ENCODE results near the gene XYLB.
"Not testable (repeated sequence)": the region's sequence is repeated elsewhere in the genome, so short reads cannot be mapped to it uniquely, and the experiment has no call there.

XYLB gene

DNA sequence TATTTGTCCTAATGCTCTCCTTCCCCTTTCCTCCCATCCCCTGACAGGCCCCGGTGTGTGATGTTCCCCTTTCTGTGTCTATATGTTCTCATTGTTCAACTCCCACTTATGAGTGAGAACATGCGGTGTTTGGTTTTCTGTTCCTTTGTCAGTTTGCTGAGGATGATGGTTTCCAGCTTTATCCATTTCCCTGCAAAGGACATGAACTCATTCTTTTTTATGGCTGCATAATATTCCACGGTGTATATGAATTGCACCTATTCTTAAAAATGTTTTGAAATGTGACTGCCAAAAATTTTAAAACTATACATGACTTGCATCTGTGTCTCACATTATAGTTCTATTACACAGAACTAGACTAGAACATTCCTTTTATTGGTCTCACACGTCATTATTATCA lies 25.9 kb upstream of the XYLB start:
- not testable (repeated sequence) for DNase-seq (ENCODE audit: extremely low read depth in 1 of 2, low read depth in 1 of 2)

DNA sequence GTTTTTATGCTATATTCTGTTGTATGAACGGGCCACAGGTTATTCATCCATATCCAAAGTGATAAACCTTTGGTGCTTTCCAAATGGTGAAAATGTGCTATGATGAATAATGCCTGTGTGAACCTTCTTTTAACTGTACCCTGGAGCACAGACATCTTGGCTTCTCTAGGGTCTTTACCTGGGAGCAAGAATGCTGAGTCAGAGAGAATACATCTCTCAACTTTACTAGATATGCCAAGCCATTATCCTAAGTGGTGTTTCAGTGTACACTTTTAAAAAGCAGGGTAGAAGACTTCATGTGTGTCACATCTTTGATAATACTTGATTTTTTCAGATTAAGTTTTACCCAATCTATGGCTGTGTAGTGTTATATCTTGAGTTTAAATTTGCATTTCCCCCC lies 23.5 kb upstream of the XYLB start:
- no peak for DNase-seq (ENCODE audit: extremely low read depth in 1 of 2, low read depth in 1 of 2)

DNA sequence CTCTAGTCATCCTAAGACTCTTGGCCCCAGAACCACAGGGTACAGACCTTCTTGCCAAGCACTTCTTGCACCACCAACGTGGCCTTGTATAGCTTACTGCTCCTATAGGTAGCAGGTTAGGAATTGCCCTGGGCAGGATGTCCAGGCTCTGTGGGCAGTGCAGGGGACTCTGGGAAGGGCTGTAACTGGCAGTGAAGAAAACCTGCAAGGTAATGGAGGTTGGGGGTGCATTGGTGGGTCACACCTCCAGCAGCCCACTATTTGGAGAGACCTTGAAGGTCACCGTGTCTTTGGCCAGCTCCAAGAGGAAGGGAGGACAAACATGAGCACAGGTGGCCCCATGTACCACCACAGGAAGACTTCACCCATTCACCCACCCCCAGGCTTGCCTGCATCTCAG lies 21.3 kb upstream of the XYLB start:
- DNase-seq (ENCODE audit: extremely low read depth in 1 of 2, low read depth in 1 of 2), result no peak

DNA sequence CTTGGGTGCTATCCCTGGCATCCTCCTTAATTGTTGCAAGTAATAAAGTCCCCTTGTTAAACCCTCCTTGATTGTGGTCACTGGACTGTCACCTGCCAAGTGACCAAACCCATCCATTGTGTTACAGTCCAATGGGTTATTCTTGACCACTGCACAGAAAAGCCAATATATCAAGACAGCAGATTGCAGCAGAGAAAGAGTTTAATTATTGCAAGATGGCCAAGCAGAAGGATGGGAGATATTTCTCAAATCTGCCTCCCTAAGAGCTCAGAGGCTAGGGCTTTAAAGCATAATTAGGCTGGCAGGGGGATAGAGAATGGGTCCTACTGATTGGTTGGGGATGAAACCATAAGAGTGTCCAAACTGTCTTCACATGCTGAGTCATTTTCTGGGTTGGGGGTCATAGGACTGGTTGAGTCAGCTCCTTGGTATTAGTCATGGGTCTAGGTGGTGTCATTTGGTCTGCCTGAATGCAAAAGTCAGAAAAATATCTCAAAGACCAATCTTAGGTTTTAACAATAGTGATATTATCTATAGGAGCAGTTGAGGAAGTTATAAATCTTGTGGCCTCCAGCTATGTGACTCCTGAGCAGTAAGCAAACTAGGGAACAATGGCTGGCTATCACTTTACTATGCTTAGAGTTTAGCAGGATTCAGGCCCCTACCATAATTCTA lies 19.1 kb upstream of the XYLB start:
- DNase-seq (ENCODE audit: extremely low read depth in 1 of 2, low read depth in 1 of 2), result no peak

DNA sequence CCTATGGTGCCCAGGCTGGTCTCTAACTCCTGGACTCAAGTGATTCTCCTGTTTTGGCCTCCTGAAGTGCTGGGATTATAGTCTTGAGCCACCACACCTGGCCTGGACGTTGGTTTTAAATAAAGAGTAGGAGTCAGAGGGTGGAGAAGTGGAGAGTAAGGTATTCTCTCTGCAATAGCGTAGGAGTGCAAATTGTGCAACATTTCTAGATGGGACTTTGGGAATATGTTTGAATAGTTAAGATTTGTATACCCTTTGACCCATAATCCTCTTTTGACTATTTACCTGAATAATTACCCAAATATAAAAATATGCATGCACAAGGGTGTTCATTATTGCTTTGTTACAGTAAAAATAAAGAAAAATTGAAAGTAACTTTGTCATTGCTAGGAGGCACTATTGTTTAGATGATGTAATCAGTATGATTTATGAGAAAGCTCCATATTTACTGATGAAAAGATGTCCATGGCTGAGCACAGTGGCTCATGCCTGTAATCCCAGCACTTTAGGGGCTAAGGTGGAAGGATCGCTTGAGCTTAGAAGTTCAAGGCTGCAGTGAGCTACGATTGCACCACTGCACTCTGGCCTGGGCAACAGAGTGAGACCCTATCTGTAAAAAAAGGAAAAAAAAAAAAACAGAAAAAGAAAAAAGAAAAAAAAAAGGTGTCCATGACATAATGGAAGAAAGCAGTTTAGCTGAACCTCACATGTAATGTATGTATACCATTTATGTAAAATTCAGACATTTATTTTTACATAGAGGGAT lies 15.1 kb upstream of the XYLB start:
- DNase-seq (ENCODE audit: extremely low read depth in 1 of 2, low read depth in 1 of 2), result no peak

DNA sequence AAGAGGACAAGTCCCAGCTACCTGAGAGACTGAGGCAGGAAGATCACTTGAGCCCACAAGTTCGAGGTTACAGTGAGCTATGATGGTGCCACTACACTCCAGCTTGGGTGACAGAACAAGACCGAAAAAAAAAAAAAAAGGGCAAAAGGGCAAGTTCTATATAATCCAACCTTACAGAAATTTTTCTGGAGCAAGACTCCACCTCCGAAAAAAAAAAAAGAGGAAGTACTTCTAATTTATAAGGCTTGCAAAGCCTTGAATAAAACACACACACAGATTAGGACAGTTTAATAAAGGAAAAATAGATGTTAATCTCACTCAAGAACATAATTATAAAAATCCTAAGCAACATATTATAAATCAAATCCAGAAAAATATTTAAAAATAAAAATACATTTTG lies 14.4 kb upstream of the XYLB start:
- no peak for DNase-seq (ENCODE audit: extremely low read depth in 1 of 2, low read depth in 1 of 2)

- DNase-seq (ENCODE audit: extremely low read depth in 1 of 2, low read depth in 1 of 2), result no peak
Measured at GRCh38 chr3:38334142-38335055, 12.2 kb upstream of the XYLB start.

DNA sequence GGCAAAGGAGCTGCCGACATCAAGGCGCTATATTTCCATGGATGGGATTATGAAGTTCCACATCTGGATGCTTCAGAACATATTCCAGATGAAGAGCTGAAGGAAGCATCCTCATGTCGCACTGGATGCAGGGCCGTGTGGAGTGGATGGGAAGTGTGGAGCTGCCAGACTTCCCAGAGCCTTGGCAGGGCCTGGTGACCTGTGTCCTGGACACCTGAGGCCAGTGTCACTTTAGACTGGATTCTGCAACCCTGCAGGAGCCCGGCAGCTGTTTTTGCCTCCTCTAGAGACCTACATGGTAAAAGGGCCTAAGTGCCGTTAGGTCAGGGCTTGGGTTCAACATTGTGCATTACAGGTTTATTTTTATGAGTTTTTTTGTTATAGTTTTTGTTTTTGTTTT lies 11.3 kb upstream of the XYLB start:
- no peak for DNase-seq (ENCODE audit: extremely low read depth in 1 of 2, low read depth in 1 of 2)

DNA sequence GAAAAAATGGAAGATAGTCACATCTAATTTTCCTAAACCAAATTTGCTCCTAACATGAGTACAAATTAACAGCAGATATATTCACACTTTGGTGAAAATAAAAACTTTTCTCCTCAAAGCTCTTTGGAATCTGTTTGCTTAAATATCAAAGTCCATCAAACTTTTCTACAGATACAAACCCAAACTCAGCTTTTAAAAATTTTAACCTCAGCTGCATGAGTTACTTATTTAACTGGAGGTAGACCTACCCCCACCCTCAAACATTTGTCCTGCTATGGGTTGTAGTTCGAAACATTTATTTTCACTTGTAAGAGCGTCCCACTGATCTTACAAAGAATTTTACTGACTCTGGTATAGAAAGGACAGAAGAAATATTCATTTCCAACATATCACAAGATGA lies 8.9 kb upstream of the XYLB start:
- DNase-seq (ENCODE audit: extremely low read depth in 1 of 2, low read depth in 1 of 2), result no peak

GRCh38 chr3:38343797-38344594 lies 2.6 kb upstream of the XYLB start:
- DNase-seq (ENCODE audit: extremely low read depth in 1 of 2, low read depth in 1 of 2), result no peak

- DNase-seq (ENCODE audit: extremely low read depth in 1 of 2, low read depth in 1 of 2), result no peak
Measured at GRCh38 chr3:38345879-38346586, 552 bp upstream of the XYLB start.

GRCh38 chr3:38347421-38348200 lies 1.0 kb downstream of the XYLB start:
- no peak for DNase-seq (ENCODE audit: extremely low read depth in 1 of 2, low read depth in 1 of 2)

- no peak for DNase-seq (ENCODE audit: extremely low read depth in 1 of 2, low read depth in 1 of 2)
Measured at GRCh38 chr3:38348903-38349302, 2.3 kb downstream of the XYLB start.

- DNase-seq (ENCODE audit: extremely low read depth in 1 of 2, low read depth in 1 of 2), result no peak
Measured at GRCh38 chr3:38349684-38350359, 3.2 kb downstream of the XYLB start.

GRCh38 chr3:38353151-38353550 lies 6.6 kb downstream of the XYLB start:
- DNase-seq (ENCODE audit: extremely low read depth in 1 of 2, low read depth in 1 of 2), result no peak

DNA sequence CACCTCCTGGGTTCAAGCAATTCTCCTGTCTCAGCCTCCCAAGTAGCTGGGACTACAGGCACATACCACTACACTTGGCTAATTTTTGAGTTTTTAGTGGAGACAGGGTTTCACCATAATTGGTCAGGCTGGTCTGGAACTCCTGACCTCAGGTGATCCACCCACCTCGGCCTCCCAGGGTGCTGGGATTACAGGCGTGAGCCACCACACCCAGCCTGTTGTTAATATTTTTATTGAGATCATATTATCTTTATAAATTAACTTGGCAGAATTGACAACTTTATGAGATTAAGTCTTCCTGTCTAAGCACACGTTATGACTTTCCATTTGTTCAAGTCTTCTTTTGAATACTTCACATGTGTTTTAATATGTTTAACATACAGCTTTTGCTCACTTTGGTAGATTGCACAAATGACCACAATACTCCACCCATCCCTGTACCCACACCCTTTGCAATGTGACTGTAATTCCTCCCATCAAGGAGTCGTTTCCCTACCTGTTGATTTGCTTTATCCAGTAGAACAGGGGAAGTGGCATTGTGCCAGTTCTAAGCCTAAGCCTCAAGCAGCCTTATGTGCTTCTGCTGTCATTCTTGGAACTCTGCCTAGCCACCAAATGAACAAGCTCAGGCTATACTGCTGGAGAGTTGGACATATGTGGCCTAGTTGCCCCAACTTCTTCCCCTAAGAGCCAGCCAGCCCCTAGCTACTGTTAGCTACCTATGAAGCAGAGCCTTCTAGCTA lies 8.2 kb downstream of the XYLB start:
- no peak for DNase-seq (ENCODE audit: extremely low read depth in 1 of 2, low read depth in 1 of 2)

GRCh38 chr3:38359038-38359437 lies 12.5 kb downstream of the XYLB start:
- no peak for DNase-seq (ENCODE audit: extremely low read depth in 1 of 2, low read depth in 1 of 2)

- no peak for DNase-seq (ENCODE audit: extremely low read depth in 1 of 2, low read depth in 1 of 2)
Measured at GRCh38 chr3:38360345-38360744, 13.8 kb downstream of the XYLB start.

Measured in stimulated activated CD8-positive, alpha-beta memory T cell treated with anti-CD3 and anti-CD28 coated beads, Interleukin-7, amount 100 ng/mL, for 48 hours (primary cell).